H9 (cell line): ENCODE data around the gene IMMP2L. TPM values are rescaled to one million over a fixed set of nuclear protein-coding genes. Genes with fewer than 3 reads are reported as not detected.

Source experiments
- DNase-seq: peaks from one replicate; pipeline ENCODE4 v3.0.0-alpha.2; 2017
- H2AFZ ChIP-seq: one replicate; pipeline ENCODE4 v1.6.1; 2013; ENCODE audit warnings: mild to moderate bottlenecking, low read length, control low read depth, moderate library complexity
- H2AK5ac ChIP-seq: 2 replicates; pipeline ENCODE4 v1.6.1; 2013; ENCODE audit warnings: low read length, control low read depth, mixed read lengths; ENCODE audit not compliant: insufficient read length
- H2BK120ac ChIP-seq: one replicate; pipeline ENCODE4 v1.6.1; 2013; ENCODE audit warnings: low read depth, mild to moderate bottlenecking, low read length, control low read depth, inconsistent platforms; ENCODE audit not compliant: poor library complexity, severe bottlenecking
- H2BK12ac ChIP-seq: 2 replicates; pipeline ENCODE4 v1.6.1; 2013; ENCODE audit warnings: low read length, control low read depth, mixed read lengths, low read depth; ENCODE audit not compliant: insufficient read length
- H2BK15ac ChIP-seq: 2 replicates; pipeline ENCODE4 v1.6.1; 2013; ENCODE audit warnings: low read depth, low read length, control low read depth
- H2BK20ac ChIP-seq: one replicate; pipeline ENCODE4 v1.6.1; 2013; ENCODE audit warnings: low read depth, mild to moderate bottlenecking, low read length, control low read depth, inconsistent platforms; ENCODE audit not compliant: poor library complexity, severe bottlenecking
- H2BK5ac ChIP-seq: 2 replicates; pipeline ENCODE4 v1.6.1; 2013; ENCODE audit warnings: low read length, control low read depth, mixed read lengths; ENCODE audit not compliant: insufficient read length
- H3K14ac ChIP-seq: 2 replicates; pipeline ENCODE4 v1.6.1; 2013; ENCODE audit warnings: low read length, control low read depth; ENCODE audit not compliant: insufficient read depth
- H3K18ac ChIP-seq: 2 replicates; pipeline ENCODE4 v1.6.1; 2013; ENCODE audit warnings: low read depth, mild to moderate bottlenecking, mixed read lengths, low read length, control low read depth; ENCODE audit not compliant: insufficient read length
- H3K23ac ChIP-seq: 2 replicates; pipeline ENCODE4 v1.6.1; 2013; ENCODE audit warnings: low read length, control low read depth, mixed read lengths, low read depth; ENCODE audit not compliant: insufficient read length
- H3K23me2 ChIP-seq: 2 replicates; pipeline ENCODE4 v1.6.1; 2013; ENCODE audit warnings: low read depth, mild to moderate bottlenecking, mixed read lengths, low read length, control low read depth; ENCODE audit not compliant: insufficient read length, poor library complexity, severe bottlenecking
- H3K27ac ChIP-seq: 2 replicates; pipeline ENCODE4 v1.5.1; 2013; ENCODE audit warnings: low read length, control low read depth, mixed read lengths, low read depth; ENCODE audit not compliant: insufficient read length
- H3K27me3 ChIP-seq: 2 replicates; pipeline ENCODE4 v1.6.1; 2013; ENCODE audit warnings: low read length, control low read depth, inconsistent platforms; ENCODE audit not compliant: insufficient read depth
- H3K4ac ChIP-seq: 2 replicates; pipeline ENCODE4 v1.6.1; 2013; ENCODE audit warnings: low read depth, mild to moderate bottlenecking, control low read depth, inconsistent platforms, low read length, moderate library complexity
- H3K4me1 ChIP-seq: 2 replicates; pipeline ENCODE4 v1.6.1; 2013; ENCODE audit warnings: low read length, control low read depth, inconsistent platforms; ENCODE audit not compliant: insufficient read depth
- H3K4me2 ChIP-seq: 2 replicates; pipeline ENCODE4 v1.6.1; 2013; ENCODE audit warnings: low read length, control low read depth, mixed read lengths; ENCODE audit not compliant: insufficient read length, insufficient read depth
- H3K56ac ChIP-seq: 2 replicates; pipeline ENCODE4 v1.6.1; 2013; ENCODE audit warnings: low read depth, mild to moderate bottlenecking, mixed read lengths, low read length, control low read depth; ENCODE audit not compliant: insufficient read length
- H3K79me1 ChIP-seq: 2 replicates; pipeline ENCODE4 v1.6.1; 2013; ENCODE audit warnings: low read depth, mild to moderate bottlenecking, moderate library complexity, low read length, control low read depth, inconsistent platforms; ENCODE audit not compliant: insufficient read depth, poor library complexity, severe bottlenecking
- H3K79me2 ChIP-seq: 2 replicates; pipeline ENCODE4 v1.6.1; 2013; ENCODE audit warnings: low read length, control low read depth, inconsistent platforms; ENCODE audit not compliant: insufficient read depth
- H3K9ac ChIP-seq: 2 replicates; pipeline ENCODE4 v1.6.1; 2013; ENCODE audit warnings: low read length, control low read depth, mixed read lengths; ENCODE audit not compliant: insufficient read length; ENCODE audit errors: extremely low read depth
- H3K9me3 ChIP-seq: one replicate; pipeline ENCODE4 v1.6.1; 2013; ENCODE audit warnings: low read depth, low read length, inconsistent platforms; ENCODE audit not compliant: control insufficient read depth
- H3T11ph ChIP-seq: one replicate; pipeline ENCODE4 v1.6.1; 2013; ENCODE audit warnings: mild to moderate bottlenecking, low read length, control low read depth, inconsistent platforms
- H4K20me1 ChIP-seq: one replicate; pipeline ENCODE4 v1.6.1; 2013; ENCODE audit not compliant: control insufficient read depth, insufficient read length, insufficient read depth
- H4K5ac ChIP-seq: 2 replicates; pipeline ENCODE4 v1.6.1; 2013; ENCODE audit warnings: low read depth, mild to moderate bottlenecking, mixed read lengths, low read length, control low read depth; ENCODE audit not compliant: insufficient read length
- H4K8ac ChIP-seq: replicated peaks from 2 replicates; pipeline ENCODE4 v1.6.1; 2013; ENCODE audit warnings: low read length, control low read depth, mixed read lengths, low read depth; ENCODE audit not compliant: insufficient read length
- H4K91ac ChIP-seq: 2 replicates; pipeline ENCODE4 v1.6.1; 2013; ENCODE audit warnings: low read depth, mild to moderate bottlenecking, moderate library complexity, mixed read lengths, low read length, control low read depth; ENCODE audit not compliant: insufficient read length
- H3K27ac Mint-ChIP-seq, 3 experiments: 2 replicates in 2 of 3; 3 replicates in 1 of 3; pipeline ENCODE4 v1.8.0; 2020 to 2021; ENCODE audit warnings: mixed read lengths in 3 of 3, mild to moderate bottlenecking in 1 of 3, moderate library complexity in 1 of 3
- H3K27me3 Mint-ChIP-seq: 2 replicates; pipeline ENCODE4 v1.8.0; 2021; ENCODE audit warnings: low read depth, mild to moderate bottlenecking, moderate library complexity, mixed read lengths
- H3K36me3 Mint-ChIP-seq, 3 experiments: 2 replicates in 2 of 3; 3 replicates in 1 of 3; pipeline ENCODE4 v1.8.0; 2020 to 2021; ENCODE audit warnings: low read depth in 3 of 3, mixed read lengths in 3 of 3; ENCODE audit not compliant: insufficient read depth in 1 of 3
- H3K4me1 Mint-ChIP-seq, 2 experiments: 2 replicates each; pipeline ENCODE4 v1.8.0; 2020; ENCODE audit warnings: mixed read lengths in 2 of 2
- H3K4me3 Mint-ChIP-seq, 2 experiments: 2 replicates in 1 of 2; 3 replicates in 1 of 2; pipeline ENCODE4 v1.8.0; 2020 to 2021; ENCODE audit warnings: mild to moderate bottlenecking in 2 of 2, mixed read lengths in 2 of 2, moderate library complexity in 1 of 2
- H3K9me3 Mint-ChIP-seq, 2 experiments: 2 replicates in 1 of 2; 3 replicates in 1 of 2; pipeline ENCODE4 v1.8.0; 2020; ENCODE audit warnings: mild to moderate bottlenecking in 2 of 2, mixed read lengths in 2 of 2, moderate library complexity in 1 of 2
- WGBS: extraction: QIAGEN DNeasy Blood & Tissue Kit; methylation state at CpG from one replicate; pipeline ENCODE4 v1.1.7; 2013; ENCODE audit warnings: missing lambda C conversion rate, low lambda C conversion rate, mixed read lengths; ENCODE audit not compliant: insufficient read length; ENCODE audit errors: extremely low coverage; 5-methylcytosine and 5-hydroxymethylcytosine counted together
- total RNA-seq: library from RNA; stranded (reverse); gene quantifications from 2 replicates; pipeline ENCODE4 v1.2.1, GENCODE V29; 2021
- TF ChIP-seq, protein P1 (sequence below): fragments of 200-600 bp; sonication (generic); conservative IDR thresholded peaks from 3 replicates; pipeline ENCODE4 v1.8.0; 2021; ENCODE audit warnings: antibody characterized with exemption, mild to moderate bottlenecking

Gene IMMP2L
- total RNA-seq, 1 experiment from 2014 or later, result 14.7 TPM

DNA sequence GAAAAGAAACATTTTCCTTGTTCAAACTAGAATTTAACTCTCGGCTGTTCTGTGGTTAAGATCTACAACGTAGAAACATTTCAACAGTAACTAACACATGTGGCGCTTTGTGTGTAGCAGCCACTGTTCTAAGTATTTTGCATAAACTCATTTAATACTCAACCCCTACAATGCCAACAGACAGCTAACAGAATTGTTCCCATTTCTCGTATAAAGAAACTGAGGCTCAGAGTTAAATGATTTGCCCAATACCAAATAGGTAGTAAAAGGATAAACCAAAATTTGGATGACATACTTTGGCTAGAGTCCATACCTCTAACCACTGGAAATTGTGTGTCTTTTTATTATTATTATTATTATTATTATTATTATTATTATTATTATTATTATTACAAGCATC, 543.8 kb downstream of the IMMP2L start:
- no peak overlapping the region for H3K4me2 ChIP-seq
- TF ChIP-seq, protein P1, sequence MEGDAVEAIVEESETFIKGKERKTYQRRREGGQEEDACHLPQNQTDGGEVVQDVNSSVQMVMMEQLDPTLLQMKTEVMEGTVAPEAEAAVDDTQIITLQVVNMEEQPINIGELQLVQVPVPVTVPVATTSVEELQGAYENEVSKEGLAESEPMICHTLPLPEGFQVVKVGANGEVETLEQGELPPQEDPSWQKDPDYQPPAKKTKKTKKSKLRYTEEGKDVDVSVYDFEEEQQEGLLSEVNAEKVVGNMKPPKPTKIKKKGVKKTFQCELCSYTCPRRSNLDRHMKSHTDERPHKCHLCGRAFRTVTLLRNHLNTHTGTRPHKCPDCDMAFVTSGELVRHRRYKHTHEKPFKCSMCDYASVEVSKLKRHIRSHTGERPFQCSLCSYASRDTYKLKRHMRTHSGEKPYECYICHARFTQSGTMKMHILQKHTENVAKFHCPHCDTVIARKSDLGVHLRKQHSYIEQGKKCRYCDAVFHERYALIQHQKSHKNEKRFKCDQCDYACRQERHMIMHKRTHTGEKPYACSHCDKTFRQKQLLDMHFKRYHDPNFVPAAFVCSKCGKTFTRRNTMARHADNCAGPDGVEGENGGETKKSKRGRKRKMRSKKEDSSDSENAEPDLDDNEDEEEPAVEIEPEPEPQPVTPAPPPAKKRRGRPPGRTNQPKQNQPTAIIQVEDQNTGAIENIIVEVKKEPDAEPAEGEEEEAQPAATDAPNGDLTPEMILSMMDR, result no peak
- H3K14ac ChIP-seq, result no peak overlapping the region
- no peak overlapping the region for H3K23ac ChIP-seq
- no peak for DNase-seq
- H3K9me3 Mint-ChIP-seq, result peaks cover 3 to 5% of the 10 kb centered on the region in 2 experiments; a peak in 3 of 5 replicates
- no CpG with 5 or more reads among the region's 4 CpGs for WGBS
- H4K8ac ChIP-seq, result no peak overlapping the region
- H2AK5ac ChIP-seq, result no peak overlapping the region
- no peak overlapping the region for H3K18ac ChIP-seq
- H3K4me3 Mint-ChIP-seq, result no peak overlapping the region
- H3K27ac Mint-ChIP-seq, result no peak overlapping the region
- H3K27ac ChIP-seq, result no peak overlapping the region
- H2BK15ac ChIP-seq, result no peak overlapping the region
- no peak overlapping the region for H2BK120ac ChIP-seq
- no peak overlapping the region for H3K56ac ChIP-seq
- no peaks in the 10 kb centered on the region for H3K79me2 ChIP-seq
- no peaks in the 10 kb centered on the region for H3K23me2 ChIP-seq
- no peak overlapping the region for H3T11ph ChIP-seq
- no peaks in the 10 kb centered on the region for H3K27me3 Mint-ChIP-seq
- no peak overlapping the region for H2AFZ ChIP-seq
- no peak overlapping the region for H3K4ac ChIP-seq
- H2BK5ac ChIP-seq, result no peak overlapping the region
- peaks cover 20 to 22% of the 10 kb centered on the region in 2 experiments for H3K4me1 Mint-ChIP-seq
- H4K20me1 ChIP-seq, result no peaks in the 10 kb centered on the region
- no peak overlapping the region for H4K91ac ChIP-seq
- no peak overlapping the region for H3K9ac ChIP-seq
- no peak overlapping the region for H2BK12ac ChIP-seq
- H4K5ac ChIP-seq, result no peak overlapping the region
- H2BK20ac ChIP-seq, result no peak overlapping the region
- H3K36me3 Mint-ChIP-seq, result peaks cover 5 to 9% (median 7%) of the 10 kb centered on the region in 3 experiments
- no peaks in the 10 kb centered on the region for H3K27me3 ChIP-seq
- no peaks in the 10 kb centered on the region for H3K9me3 ChIP-seq
- no peaks in the 10 kb centered on the region for H3K79me1 ChIP-seq
- no peaks in the 10 kb centered on the region for H3K4me1 ChIP-seq
